Sigmoid colon (tissue), 7 donors: Measurements from ENCODE around the gene CEND1. TPM values are rescaled to one million over a fixed set of nuclear protein-coding genes. Genes with fewer than 3 reads are reported as not detected.
A peak's percentile ranks its signal among the peaks of the same experiment; 100 is the strongest.

Source experiments
- DNase-seq: peaks from one replicate; pipeline ENCODE4 v3.0.0-alpha.2; 2019
- H3K27ac ChIP-seq, 4 donors: fragments of 200-600 bp; sonication (generic); one replicate each; pipeline ENCODE4 v1.5.1; 2016 to 2019; ENCODE audit warnings: mild to moderate bottlenecking in 1 of 4
- H3K27me3 ChIP-seq, 3 donors: fragments of 200-600 bp; sonication (generic); one replicate each; pipeline ENCODE4 v1.5.1; 2019; ENCODE audit warnings: mild to moderate bottlenecking in 1 of 3
- H3K36me3 ChIP-seq, 4 donors: fragments of 200-600 bp; sonication (generic); one replicate each; pipeline ENCODE4 v1.5.1; 2016 to 2019
- H3K4me1 ChIP-seq, 4 donors: fragments of 200-600 bp; sonication (generic); one replicate each; pipeline ENCODE4 v1.5.1; 2017 to 2019
- H3K4me3 ChIP-seq, 4 donors: fragments of 200-600 bp; sonication (generic); one replicate each; pipeline ENCODE4 v1.5.1; 2017 to 2019; ENCODE audit warnings: mild to moderate bottlenecking in 2 of 4, moderate library complexity in 1 of 4
- H3K9me3 ChIP-seq, 4 donors: fragments of 200-600 bp in 3 of 4; sonication (generic) in 3 of 4; one replicate each; pipeline versions ENCODE4 v1.5.1 to v1.6.1; 2013 to 2019
- EP300 ChIP-seq, 4 donors: sonication (generic); formaldehyde crosslinking; IDR thresholded peaks; one replicate each; pipeline ENCODE4 v1.6.1; 2017; ENCODE audit warnings: antibody characterized with exemption in 4 of 4
- POLR2A ChIP-seq, 2 donors: fragments of 450-650 bp; IDR thresholded peaks; one replicate each; pipeline ENCODE4 v1.6.1; 2016; ENCODE audit warnings: antibody characterized with exemption in 2 of 2, mild to moderate bottlenecking in 2 of 2, moderate library complexity in 2 of 2
- POLR2AphosphoS5 ChIP-seq, 4 donors: sonication (generic); formaldehyde crosslinking; IDR thresholded peaks; one replicate each; pipeline ENCODE4 v1.6.1; 2017; ENCODE audit warnings: antibody characterized with exemption in 4 of 4
- WGBS, 2 donors: extraction: QIAGEN DNeasy Blood & Tissue Kit; methylation state at CpG; one replicate each; pipeline ENCODE4 v1.1.7; 2013; 5-methylcytosine and 5-hydroxymethylcytosine counted together
- intact Hi-C: fragments of 100-400 bp; cut with DNase I; formaldehyde crosslinking; loops from one replicate; pipeline ENCODE4 v1.15.1; 2023
- polyA plus RNA-seq, 3 donors: library from polyadenylated mRNA; stranded (reverse); fragments of 200-250 nt; gene quantifications; one replicate each; pipeline ENCODE4 v1.2.3, GENCODE V29; 2013
- total RNA-seq, 4 donors: library from RNA; depleted of rRNA; stranded (reverse); fragments of >200 nt; gene quantifications; one replicate each; pipeline ENCODE4 v1.1.0, GENCODE V29; 2016
- TF ChIP-seq, protein P1 (sequence below), 4 experiments: fragments of 450-650 bp in 3 of 4; fragments of 200-600 bp in 1 of 4; IDR thresholded peaks; one replicate each; pipeline ENCODE4 v1.5.1; 2016 to 2019; ENCODE audit warnings: antibody characterized with exemption in 4 of 4, mild to moderate bottlenecking in 3 of 4, moderate library complexity in 2 of 4
- donor health status: healthy with polysubstance abuse.
- donor health status: Bipolar disorder and iron deficiency.
- donor health status: healthy.

CEND1 gene
- total and polyA plus RNA-seq, 7 donors = 1.8 to 3.6 (median 2.2) TPM; not detected in 2

DNA sequence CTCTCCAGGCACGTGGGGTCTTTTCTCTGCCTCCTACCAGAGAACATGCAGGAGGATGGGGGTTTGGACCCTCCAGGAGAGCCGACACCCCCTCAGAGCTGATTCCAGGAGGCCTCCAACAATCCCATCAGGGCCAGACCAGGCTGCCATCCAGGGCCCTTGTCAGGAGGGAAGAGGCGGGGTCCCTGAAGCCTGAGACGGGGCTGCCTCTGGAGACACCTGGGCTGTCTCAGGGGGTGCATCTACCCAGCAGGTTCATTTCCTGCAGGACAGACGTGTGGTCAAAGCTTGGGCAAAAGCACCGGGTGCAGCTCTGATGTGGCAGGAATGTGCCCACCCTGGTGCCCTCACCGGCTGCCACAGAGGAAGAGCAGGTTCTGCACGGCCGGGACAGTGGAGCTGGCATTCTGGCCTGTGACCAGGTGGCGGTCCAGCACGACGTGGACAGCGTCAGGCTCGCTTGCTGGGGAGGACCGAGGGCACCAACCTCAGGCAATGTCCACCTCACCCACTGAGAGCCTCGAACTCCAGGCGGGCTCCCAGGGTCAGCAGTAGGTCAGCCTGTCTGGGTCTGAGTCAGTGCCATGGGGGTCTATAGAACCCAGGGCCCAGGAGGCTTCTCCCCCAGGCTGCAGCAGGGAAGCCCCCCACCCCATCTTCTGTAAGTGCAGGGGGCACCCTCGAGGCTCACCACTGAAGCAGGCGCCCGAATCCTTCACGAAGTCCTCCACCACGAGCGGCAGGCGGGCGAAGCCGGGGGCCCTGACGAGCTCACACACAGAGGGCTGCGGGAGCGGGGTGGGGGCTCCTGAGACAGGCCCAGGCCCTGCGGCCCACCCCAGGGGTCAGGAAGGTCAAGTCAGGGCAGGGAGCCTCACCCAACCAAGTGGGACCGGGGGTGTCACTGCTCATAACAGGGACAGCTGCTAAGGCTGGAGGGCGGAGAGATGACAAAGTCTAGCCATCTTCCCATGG, 19.0 kb downstream of the CEND1 start:
- H3K4me1 ChIP-seq = peaks cover 0 to 25% (median 17%) of the 10 kb centered on the region in 4 donors
- intact Hi-C loops = no loop called here
- no peaks in the 10 kb centered on the region for H3K27me3 ChIP-seq
- no peak overlapping the region for H3K27ac ChIP-seq
- 92 to 94% methylated on average over 32 of the region's 32 CpGs for WGBS, 2 donors
- no peak overlapping the region for H3K4me3 ChIP-seq
- H3K36me3 ChIP-seq = peaks cover 0 to 63% (median 22%) of the 10 kb centered on the region in 4 donors
- peak; percentile 65 for DNase-seq
- no peaks in the 10 kb centered on the region for H3K9me3 ChIP-seq
- TF ChIP-seq POLR2A (IDR thresholded peaks at IDR 0.05) = no peak
- no peak for TF ChIP-seq POLR2AphosphoS5 (IDR thresholded peaks at IDR 0.05)
- TF ChIP-seq, protein P1, sequence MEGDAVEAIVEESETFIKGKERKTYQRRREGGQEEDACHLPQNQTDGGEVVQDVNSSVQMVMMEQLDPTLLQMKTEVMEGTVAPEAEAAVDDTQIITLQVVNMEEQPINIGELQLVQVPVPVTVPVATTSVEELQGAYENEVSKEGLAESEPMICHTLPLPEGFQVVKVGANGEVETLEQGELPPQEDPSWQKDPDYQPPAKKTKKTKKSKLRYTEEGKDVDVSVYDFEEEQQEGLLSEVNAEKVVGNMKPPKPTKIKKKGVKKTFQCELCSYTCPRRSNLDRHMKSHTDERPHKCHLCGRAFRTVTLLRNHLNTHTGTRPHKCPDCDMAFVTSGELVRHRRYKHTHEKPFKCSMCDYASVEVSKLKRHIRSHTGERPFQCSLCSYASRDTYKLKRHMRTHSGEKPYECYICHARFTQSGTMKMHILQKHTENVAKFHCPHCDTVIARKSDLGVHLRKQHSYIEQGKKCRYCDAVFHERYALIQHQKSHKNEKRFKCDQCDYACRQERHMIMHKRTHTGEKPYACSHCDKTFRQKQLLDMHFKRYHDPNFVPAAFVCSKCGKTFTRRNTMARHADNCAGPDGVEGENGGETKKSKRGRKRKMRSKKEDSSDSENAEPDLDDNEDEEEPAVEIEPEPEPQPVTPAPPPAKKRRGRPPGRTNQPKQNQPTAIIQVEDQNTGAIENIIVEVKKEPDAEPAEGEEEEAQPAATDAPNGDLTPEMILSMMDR (IDR thresholded peaks at IDR 0.05) = no peak
- TF ChIP-seq EP300 (IDR thresholded peaks at IDR 0.05) = no peak

DNA sequence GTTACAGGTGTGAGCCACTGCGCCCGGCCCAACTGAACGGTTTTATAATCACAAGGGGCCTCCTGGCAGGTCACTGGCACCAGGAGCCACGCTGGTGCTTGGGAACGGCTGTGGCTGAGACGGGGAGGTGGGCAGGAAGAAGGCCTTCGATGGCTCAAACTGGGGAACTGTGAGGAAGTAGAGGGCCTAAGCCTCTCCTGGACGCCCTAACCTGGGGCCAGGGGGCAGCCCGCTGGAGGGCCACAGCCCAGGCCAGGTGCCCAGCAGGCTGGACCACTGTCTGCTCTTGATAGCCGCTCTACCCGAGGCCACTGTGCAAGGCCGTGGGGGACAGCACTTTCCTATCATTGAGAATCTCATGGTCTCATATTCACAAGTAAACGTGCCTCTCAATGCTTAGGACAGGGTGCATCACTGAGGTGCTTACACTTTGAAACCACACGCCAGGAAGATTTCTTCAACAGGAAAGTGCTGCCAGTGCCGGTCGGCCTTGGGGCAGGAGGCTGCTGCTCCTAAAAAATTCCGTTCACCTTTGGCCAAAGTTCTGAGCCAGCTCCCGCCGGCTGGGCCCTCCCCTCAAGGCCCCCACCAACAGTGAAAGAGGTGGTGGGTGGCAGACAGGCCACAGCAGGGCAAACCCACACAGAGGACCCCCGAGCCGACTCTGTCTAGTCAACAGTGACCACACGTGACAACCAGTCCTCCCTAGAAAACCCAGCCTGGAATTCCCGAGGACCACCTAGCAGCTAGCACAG, 19.8 kb downstream of the CEND1 start:
- Histone ChIP-seq H3K27me3 (no peaks in the 10 kb centered on the region), H3K4me1 (peaks cover 0 to 17% (median 8%) of the 10 kb centered on the region in 4 donors), H3K4me3 (no peak overlapping the region), H3K36me3 (peaks cover 0 to 71% (median 22%) of the 10 kb centered on the region in 4 donors), H3K27ac (no peak overlapping the region), H3K9me3 (no peaks in the 10 kb centered on the region)
- TF ChIP-seq EP300 (IDR thresholded peaks at IDR 0.05) (no peak), POLR2AphosphoS5 (IDR thresholded peaks at IDR 0.05) (no peak), POLR2A (IDR thresholded peaks at IDR 0.05) (no peak)
- TF ChIP-seq, protein P1 (IDR thresholded peaks at IDR 0.05) = no peak
- intact Hi-C loops = no loop called here
- 91 to 92% methylated on average over 23 of the region's 23 CpGs for WGBS, 2 donors
- DNase-seq = no peak

DNA sequence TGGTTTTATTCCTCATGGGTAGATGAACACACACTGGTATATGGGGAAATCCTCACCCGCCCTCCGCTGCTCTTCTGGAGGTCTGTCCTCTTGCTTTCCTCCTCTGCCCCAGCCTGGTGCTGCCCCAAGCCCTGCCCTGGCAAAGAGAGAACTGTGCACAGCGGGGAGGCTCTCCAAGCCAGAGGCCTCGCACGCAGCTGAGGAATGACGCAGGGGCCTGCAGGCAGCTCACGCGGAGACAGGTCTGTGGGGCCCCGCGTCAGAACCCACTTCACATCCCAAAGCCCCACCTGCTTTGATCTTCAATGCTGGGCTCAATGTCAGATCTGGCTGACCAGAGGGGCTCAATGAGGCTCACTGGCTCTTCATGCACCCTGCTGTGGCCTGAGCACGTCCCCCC, 22.7 kb downstream of the CEND1 start:
- intact Hi-C loops = no loop called here
- DNase-seq = no peak
- no peaks in the 10 kb centered on the region for H3K27me3 ChIP-seq
- H3K4me1 ChIP-seq = no peaks in the 10 kb centered on the region
- H3K27ac ChIP-seq = no peak overlapping the region
- TF ChIP-seq, protein P1 (IDR thresholded peaks at IDR 0.05) = no peak
- TF ChIP-seq EP300 (IDR thresholded peaks at IDR 0.05) (no peak), POLR2AphosphoS5 (IDR thresholded peaks at IDR 0.05) (no peak), POLR2A (IDR thresholded peaks at IDR 0.05) (no peak)
- peaks cover 13 to 80% (median 33%) of the 10 kb centered on the region in 4 donors for H3K36me3 ChIP-seq
- H3K9me3 ChIP-seq = no peaks in the 10 kb centered on the region
- no peak overlapping the region for H3K4me3 ChIP-seq
- 96 to 97% methylated on average over 11 of the region's 11 CpGs for WGBS, 2 donors

DNA sequence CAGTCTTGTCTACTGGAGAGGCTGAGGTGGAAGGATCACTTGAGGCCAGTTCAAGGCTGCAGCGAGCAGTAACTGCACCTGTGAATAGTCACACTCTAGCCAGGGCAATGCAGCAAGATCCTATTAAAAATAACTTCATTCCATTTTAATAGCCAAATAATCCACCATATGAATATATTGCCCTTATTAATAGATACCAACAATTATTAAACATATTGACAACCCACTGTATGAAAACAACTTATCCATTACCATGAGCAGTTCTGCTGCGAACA, 23.0 kb downstream of the CEND1 start:
- H3K4me3 ChIP-seq = no peak overlapping the region
- whole genome bisulfite sequencing, 2 donors = 95 to 99% methylated on average over 2 of the region's 2 CpGs

More for the DNA sequence above, 23.0 kb downstream of the CEND1 start:
- Histone ChIP-seq H3K27ac (no peak overlapping the region), H3K27me3 (no peaks in the 10 kb centered on the region), H3K4me1 (no peaks in the 10 kb centered on the region), H3K36me3 (peaks cover 13 to 80% (median 31%) of the 10 kb centered on the region in 4 donors), H3K9me3 (no peaks in the 10 kb centered on the region)
- no peak for DNase-seq
- TF ChIP-seq, protein P1 (IDR thresholded peaks at IDR 0.05) = no peak
- intact Hi-C loops = no loop called here
